ENCODE data around the gene PRR19.
A peak's percentile ranks its signal among the peaks of the same experiment; 100 is the strongest.

The PRR19 gene

DNA sequence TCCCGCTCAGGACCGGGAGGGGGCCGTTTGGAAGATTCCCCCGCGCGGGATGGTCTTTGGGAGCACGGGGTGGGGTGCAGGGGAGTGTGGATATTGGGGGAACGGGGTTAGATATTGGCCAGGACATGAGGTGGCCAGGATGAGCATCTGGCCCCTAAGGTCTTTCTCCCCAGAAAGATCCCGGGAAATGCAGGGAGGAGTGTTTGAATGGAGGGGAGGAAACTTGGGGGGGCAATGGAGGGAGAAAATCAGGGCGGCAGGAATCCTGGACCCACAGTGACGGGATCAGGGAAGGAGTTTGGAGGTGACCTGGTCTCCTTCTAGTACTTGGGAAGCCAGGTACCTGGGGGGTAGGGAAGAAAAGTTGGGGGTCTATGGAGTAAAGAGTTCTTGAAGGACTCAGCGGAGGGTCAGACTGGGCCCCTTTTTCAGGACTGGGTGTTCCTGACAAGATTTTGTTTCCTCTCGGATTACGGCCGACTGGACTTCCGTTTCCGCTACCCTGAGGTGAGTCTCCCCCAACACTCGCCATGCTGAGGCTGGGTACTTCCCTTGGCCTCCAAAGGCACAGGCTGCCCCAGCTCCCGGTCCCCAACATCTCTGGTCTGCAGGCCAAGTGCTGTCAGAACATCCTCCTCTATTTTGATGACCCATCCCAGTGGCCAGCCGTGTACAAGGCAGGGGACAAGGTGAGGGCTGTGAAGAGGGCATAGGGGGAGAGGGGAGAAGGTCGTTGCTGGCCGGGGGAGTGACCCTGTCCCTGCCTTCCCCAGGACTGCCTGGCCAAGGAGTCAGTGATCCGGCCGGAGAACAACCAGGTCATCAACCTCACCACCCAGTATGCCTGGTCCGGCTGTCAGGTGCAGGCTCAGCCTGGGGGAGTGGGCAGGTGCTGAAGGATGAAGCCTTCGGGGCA, 12.2 kb downstream of the PRR19 start:
- CTCF ChIA-PET = no interaction called here
- no peak for DNase-seq (ENCODE audit: extremely low spot score)
- TF ChIP-seq, protein P1, sequence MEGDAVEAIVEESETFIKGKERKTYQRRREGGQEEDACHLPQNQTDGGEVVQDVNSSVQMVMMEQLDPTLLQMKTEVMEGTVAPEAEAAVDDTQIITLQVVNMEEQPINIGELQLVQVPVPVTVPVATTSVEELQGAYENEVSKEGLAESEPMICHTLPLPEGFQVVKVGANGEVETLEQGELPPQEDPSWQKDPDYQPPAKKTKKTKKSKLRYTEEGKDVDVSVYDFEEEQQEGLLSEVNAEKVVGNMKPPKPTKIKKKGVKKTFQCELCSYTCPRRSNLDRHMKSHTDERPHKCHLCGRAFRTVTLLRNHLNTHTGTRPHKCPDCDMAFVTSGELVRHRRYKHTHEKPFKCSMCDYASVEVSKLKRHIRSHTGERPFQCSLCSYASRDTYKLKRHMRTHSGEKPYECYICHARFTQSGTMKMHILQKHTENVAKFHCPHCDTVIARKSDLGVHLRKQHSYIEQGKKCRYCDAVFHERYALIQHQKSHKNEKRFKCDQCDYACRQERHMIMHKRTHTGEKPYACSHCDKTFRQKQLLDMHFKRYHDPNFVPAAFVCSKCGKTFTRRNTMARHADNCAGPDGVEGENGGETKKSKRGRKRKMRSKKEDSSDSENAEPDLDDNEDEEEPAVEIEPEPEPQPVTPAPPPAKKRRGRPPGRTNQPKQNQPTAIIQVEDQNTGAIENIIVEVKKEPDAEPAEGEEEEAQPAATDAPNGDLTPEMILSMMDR (IDR thresholded peaks at IDR 0.05; ENCODE audit: control extremely low read depth, extremely low read depth, low read depth, missing control alignments) = no peak
- POLR2A ChIA-PET = no interaction called here

DNA sequence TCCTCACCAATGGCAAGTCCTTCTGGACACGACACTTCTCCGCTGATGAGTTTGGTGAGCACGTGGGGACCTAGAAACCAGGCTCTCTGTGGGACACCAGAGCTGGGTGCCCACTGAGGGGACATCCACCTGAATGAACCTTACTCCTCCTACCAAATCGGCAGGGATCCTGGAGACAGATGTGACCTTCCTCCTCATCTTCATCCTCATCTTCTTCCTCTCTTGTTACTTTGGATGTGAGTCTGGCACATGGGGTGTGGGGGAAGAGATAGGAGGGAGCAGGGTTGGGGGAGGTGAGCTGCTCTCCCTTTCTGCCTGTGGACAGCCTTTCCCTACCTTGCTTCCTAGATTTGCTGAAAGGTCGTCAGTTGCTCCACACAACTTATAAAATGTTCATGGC, 13.1 kb downstream of the PRR19 start:
- TF ChIP-seq, protein P1 (IDR thresholded peaks at IDR 0.05; ENCODE audit: control extremely low read depth, extremely low read depth, low read depth, missing control alignments) = no peak
- CTCF ChIA-PET = no interaction called here
- no peak for DNase-seq (ENCODE audit: extremely low spot score)
- POLR2A ChIA-PET = interaction anchor here (0.6 kb wide), 1 partner anchor 73 kb away, joined by 3 read pairs; the partner anchor contains the start of gene GSK3A

DNA sequence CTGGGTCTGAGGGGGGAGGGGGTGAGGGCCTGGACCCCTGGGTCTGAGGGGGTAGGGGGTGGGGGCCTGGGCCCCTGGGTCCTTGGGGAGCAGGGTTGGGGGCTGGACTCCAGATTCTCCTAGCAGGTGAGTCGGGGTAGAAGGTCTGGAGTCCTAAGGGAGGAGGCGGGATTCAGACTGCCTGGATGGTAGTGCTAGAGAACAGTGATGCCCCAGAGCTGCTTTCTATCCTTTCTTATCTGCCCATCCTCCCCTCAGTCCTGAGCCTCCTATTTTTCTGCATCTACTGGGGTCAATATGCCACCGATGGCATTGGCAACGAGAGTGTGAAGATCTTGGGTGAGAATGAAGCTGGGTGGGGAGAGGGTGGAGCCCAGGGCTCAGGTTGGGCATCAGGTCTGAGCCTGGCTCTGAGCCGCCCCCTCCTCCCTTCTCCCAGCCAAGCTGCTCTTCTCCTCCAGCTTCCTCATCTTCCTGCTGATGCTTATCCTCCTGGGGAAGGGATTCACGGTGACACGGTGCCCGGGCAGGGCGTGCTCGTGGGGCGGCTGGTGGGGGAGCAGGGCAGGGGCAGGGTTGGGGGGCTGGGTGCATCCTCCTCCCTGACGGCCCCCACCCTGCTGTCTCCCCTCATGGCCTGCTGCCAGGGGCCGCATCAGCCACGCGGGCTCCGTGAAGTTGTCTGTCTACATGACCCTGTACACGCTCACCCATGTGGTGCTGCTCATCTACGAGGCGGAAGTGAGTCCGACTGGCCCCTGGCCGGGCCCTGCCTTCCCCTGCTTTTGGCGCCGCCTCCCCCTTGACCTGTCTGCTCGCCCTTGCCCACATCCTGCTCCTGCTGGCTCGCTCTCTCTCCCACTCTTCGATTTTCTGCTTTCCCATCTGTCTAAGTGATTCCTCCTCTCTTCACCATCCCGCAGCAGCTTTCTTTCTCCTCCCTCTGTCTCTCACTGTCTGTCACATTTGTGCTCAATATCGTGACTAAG, 14.6 kb downstream of the PRR19 start:
- ChIA-PET POLR2A (no interaction called here), CTCF (interaction anchor here (0.9 to 1.4 kb wide), 3 partner anchors 16 to 21 kb away, joined by 3 to 5 read pairs (median 3); no protein-coding TSS in a partner anchor)
- peak; percentile 74 for DNase-seq (ENCODE audit: extremely low spot score)
- TF ChIP-seq, protein P1 (IDR thresholded peaks at IDR 0.05; ENCODE audit: control extremely low read depth, extremely low read depth, low read depth, missing control alignments) = no peak

DNA sequence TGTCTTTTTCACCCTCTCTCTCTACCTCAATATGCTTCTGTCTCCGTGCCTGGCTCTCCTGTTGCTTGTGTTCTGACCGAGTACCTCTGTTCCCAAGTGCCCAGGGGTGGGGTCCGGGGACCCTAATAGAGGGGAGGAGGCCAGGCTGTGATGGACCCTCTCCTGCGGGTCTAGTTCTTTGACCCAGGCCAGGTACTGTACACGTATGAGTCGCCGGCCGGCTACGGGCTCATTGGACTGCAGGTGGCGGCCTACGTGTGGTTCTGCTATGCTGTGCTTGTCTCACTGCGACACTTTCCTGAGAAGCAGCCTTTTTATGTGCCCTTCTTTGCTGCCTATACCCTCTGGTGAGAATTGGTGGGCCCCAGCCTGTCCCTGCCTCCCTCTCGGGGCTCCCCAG, 15.6 kb downstream of the PRR19 start:
- POLR2A ChIA-PET = no interaction called here
- CTCF ChIA-PET = no interaction called here
- TF ChIP-seq, protein P1 (IDR thresholded peaks at IDR 0.05; ENCODE audit: control extremely low read depth, extremely low read depth, low read depth, missing control alignments) = no peak

DNA sequence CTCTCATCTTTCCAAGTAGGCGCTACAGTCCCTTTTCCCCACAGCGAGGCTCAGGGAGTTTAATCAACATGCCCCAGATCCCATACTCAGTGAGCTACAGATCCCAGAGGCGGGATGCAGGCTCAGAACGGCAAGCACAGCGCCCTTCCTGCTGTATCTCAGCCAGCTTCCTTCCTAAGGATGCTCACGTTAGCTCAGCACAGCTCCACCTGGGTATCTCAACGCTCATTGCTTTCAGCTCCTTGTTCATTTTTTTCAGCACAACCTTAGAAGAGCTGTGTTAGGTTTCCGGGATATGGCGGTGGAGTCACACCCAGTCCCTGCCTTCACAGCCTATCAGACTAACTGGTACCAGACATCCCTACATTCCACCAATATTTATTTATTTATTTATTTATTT, 20.4 kb downstream of the PRR19 start:
- no peak for DNase-seq (ENCODE audit: extremely low spot score)
- ChIA-PET CTCF (interaction anchor here (1.1 to 1.5 kb wide), 6 partner anchors 10 to 342 kb away, joined by 3 to 6 read pairs (median 4); no protein-coding TSS in a partner anchor), POLR2A (no interaction called here)
- TF ChIP-seq, protein P1 (IDR thresholded peaks at IDR 0.05; ENCODE audit: control extremely low read depth, extremely low read depth, low read depth, missing control alignments) = no peak

More for the DNA sequence above, 15.6 kb downstream of the PRR19 start:
- DNase-seq (ENCODE audit: extremely low spot score) = no peak

DNA sequence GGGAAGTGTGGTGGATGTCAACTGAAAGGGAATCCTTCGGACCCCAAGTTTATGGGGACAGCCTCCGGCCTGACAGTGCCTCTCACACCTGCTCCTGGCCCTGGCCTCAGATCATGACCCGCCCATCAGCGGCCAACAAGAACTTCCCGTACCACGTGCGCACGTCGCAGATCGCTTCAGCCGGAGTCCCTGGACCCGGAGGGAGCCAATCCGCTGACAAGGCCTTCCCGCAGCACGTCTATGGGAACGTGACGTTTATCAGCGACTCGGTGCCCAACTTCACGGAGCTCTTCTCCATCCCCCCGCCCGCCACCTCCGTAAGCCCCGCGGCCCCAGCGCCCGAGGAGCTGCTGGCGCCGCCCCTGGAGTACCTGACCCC, 21.5 kb downstream of the PRR19 start:
- CTCF ChIA-PET = interaction anchor here (1.1 to 1.5 kb wide), 5 partner anchors 11 to 344 kb away, joined by 3 to 6 read pairs (median 3); no protein-coding TSS in a partner anchor
- POLR2A ChIA-PET = interaction anchor here (0.5 kb wide), 1 partner anchor 136 kb away, joined by 5 read pairs; no protein-coding TSS in a partner anchor
- no peak for DNase-seq (ENCODE audit: extremely low spot score)
- TF ChIP-seq, protein P1 (IDR thresholded peaks at IDR 0.05; ENCODE audit: control extremely low read depth, extremely low read depth, low read depth, missing control alignments) = no peak

All from GM10248 (cell line).